ENCODE measurements around the gene CD247. TPM values are rescaled to one million over a fixed set of nuclear protein-coding genes. Genes with fewer than 3 reads are reported as not detected.

The CD247 gene
- polyA plus RNA-seq, 2 of the 4 experiments (the other 2 are of a cell fraction): 0.10 to 0.27 TPM

GRCh38 chr1:167400359-167400953, 117.9 kb downstream of the CD247 start:
- no peak for FAIRE-seq
- CTCF ChIA-PET: interaction anchor here (0.7 to 5.9 kb wide), 25 partner anchors 8 to 335 kb away, joined by 3 to 42 read pairs (median 4); no protein-coding TSS in a partner anchor
- H3K4me2 ChIP-seq: no peak overlapping the region

DNA sequence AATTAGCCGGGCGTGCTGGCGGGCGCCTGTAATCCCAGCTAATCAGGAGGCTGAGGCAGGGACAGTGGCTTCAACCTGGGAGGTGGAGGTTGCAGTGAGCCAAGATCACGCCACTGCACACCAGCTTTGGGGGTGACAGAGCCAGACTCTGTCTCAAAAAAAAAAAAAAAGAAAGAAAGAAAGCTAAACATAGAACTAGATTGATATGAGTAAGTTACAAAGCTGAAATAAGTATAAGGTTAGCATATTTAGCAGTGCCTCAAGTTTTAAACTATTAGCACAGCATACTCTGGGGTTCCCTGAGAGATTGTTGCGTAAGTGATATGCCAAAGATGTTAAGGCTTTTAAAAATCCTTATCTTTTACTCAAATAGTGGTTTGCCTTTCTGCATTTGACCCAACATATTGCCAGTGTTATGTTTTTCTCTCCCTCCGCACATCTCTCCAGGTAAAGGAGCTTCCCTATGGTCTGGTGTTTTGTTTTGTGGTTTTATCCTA, 126.1 kb downstream of the CD247 start:
- Histone ChIP-seq H3K27ac (no peak overlapping the region), H3K4me3 (no peak overlapping the region), H3K9me3 (no peaks in the 10 kb centered on the region), H3K4me1 (peaks cover 3% of the 10 kb centered on the region; the same call in 1 of the 3 replicates), H3K4me2 (no peak overlapping the region)
- TF ChIP-seq FOSB (CRISPR knock-in tag; IDR thresholded peaks at IDR 0.05) (no peak), RNF2 (IDR thresholded peaks at IDR 0.05; ENCODE audit: borderline replicate concordance, low read depth) (no peak), HOXA7 (CRISPR knock-in tag; IDR thresholded peaks at IDR 0.05) (no peak), PHF8 (IDR thresholded peaks at IDR 0.05; ENCODE audit: borderline replicate concordance, low read depth) (no peak), CHD2 (IDR thresholded peaks at IDR 0.05; ENCODE audit: low read length, partially characterized antibody) (no peak), SREBF2 (IDR thresholded peaks at IDR 0.05) (no peak), HDAC2 (IDR thresholded peaks at IDR 0.05) (no peak), RCOR1 (IDR thresholded peaks at IDR 0.05; ENCODE audit: low read depth, low read length) (no peak), JUN (IDR thresholded peaks at IDR 0.05) (no peak), CTCF (IDR thresholded peaks at IDR 0.05) (no peak), RARB (CRISPR knock-in tag; IDR thresholded peaks at IDR 0.05) (no peak), KDM1A (IDR thresholded peaks at IDR 0.05; ENCODE audit: low read depth) (no peak), EHMT2 (IDR thresholded peaks at IDR 0.05; ENCODE audit: low read depth) (no peak), FOSL2 (IDR thresholded peaks at IDR 0.05) (no peak), FOSL2 (CRISPR knock-in tag; IDR thresholded peaks at IDR 0.05) (no peak)
- ChIA-PET POLR2A (no interaction called here), CTCF (interaction anchor here (1.6 to 3.0 kb wide), 4 partner anchors 9 to 142 kb away, joined by 4 to 14 read pairs (median 6); no protein-coding TSS in a partner anchor)
- no peak for DNase-seq (ENCODE audit: low read depth in 1 of 2, low spot score in 1 of 2)
- FAIRE-seq: no peak
- ATAC-seq: no peak
- WGBS (ENCODE audit: missing lambda C conversion rate): 98% methylated on average over 7 of the region's 7 CpGs

More at GRCh38 chr1:167400359-167400953, 117.9 kb downstream of the CD247 start:
- no peak overlapping the region for H3K4me3 ChIP-seq
- peaks cover 6% of the 10 kb centered on the region; the same call in 1 of the 3 replicates for H3K4me1 ChIP-seq
- TF ChIP-seq MAFK (IDR thresholded peaks at IDR 0.05; ENCODE audit: partially characterized antibody) (peak; percentile 68), HES2 (IDR thresholded peaks at IDR 0.05) (no peak), HOXB13 (CRISPR knock-in tag; IDR thresholded peaks at IDR 0.05; ENCODE audit: low read depth) (no peak), USF2 (IDR thresholded peaks at IDR 0.05) (no peak), CEBPB (IDR thresholded peaks at IDR 0.05) (no peak), EP300 (IDR thresholded peaks at IDR 0.05) (no peak)
- DNase-seq (ENCODE audit: low read depth in 1 of 2, low spot score in 1 of 2) (no peak), ATAC-seq (no peak)
- H3K9me3 ChIP-seq: no peaks in the 10 kb centered on the region
- POLR2A ChIA-PET: no interaction called here
- H3K27ac ChIP-seq: no peak overlapping the region
- 56% methylated on average over 2 of the region's 2 CpGs for WGBS (ENCODE audit: missing lambda C conversion rate)

- H3K9me3 ChIP-seq: no peaks in the 10 kb centered on the region
- CTCF ChIA-PET: no interaction called here
- FAIRE-seq: no peak
- no peak for TF ChIP-seq RFX5 (IDR thresholded peaks at IDR 0.05)
- no peak for TF ChIP-seq CBX2 (IDR thresholded peaks at IDR 0.05; ENCODE audit: borderline replicate concordance, low read depth)
- TF ChIP-seq HOXA7 (CRISPR knock-in tag; IDR thresholded peaks at IDR 0.05): no peak
- POLR2A ChIA-PET: no interaction called here
- peaks cover 6% of the 10 kb centered on the region; the same call in 1 of the 3 replicates for H3K4me1 ChIP-seq
- WGBS (ENCODE audit: missing lambda C conversion rate): 96% methylated on average over 1 of the region's 1 CpG
- no peak overlapping the region for H3K27ac ChIP-seq
- H3K4me3 ChIP-seq: no peak overlapping the region
- no peak overlapping the region for H3K4me2 ChIP-seq
- DNase-seq (ENCODE audit: low read depth in 1 of 2, low spot score in 1 of 2): no peak
- ATAC-seq: no peak
Observed at GRCh38 chr1:167388976-167389375, 129.4 kb downstream of the CD247 start.
